Cerebellar cortex (tissue), 1 donor: ENCODE data around the gene ZFPM1.

Source experiments
- DNase-seq: peaks from one replicate; pipeline ENCODE4 v3.0.0-alpha.2; 2015; ENCODE audit warnings: low spot score

Gene ZFPM1

GRCh38 chr16:88527937-88528743 lies 75.1 kb downstream of the ZFPM1 start:
- no peak for DNase-seq

- no peak for DNase-seq
Measured at GRCh38 chr16:88528902-88529318, 75.8 kb downstream of the ZFPM1 start.

GRCh38 chr16:88529596-88529995 lies 76.5 kb downstream of the ZFPM1 start:
- DNase-seq = no peak

GRCh38 chr16:88530051-88530857 lies 77.2 kb downstream of the ZFPM1 start:
- DNase-seq = no peak

- DNase-seq = no peak
Measured at GRCh38 chr16:88530858-88531203, 77.8 kb downstream of the ZFPM1 start.

GRCh38 chr16:88531346-88531745 lies 78.3 kb downstream of the ZFPM1 start:
- no peak for DNase-seq

GRCh38 chr16:88531931-88532433 lies 78.9 kb downstream of the ZFPM1 start:
- no peak for DNase-seq

GRCh38 chr16:88532434-88533241 lies 79.6 kb downstream of the ZFPM1 start:
- no peak for DNase-seq

GRCh38 chr16:88533381-88533917 lies 80.4 kb downstream of the ZFPM1 start:
- DNase-seq = no peak

- peak; percentile 46 for DNase-seq
Measured at GRCh38 chr16:88533932-88534637, 81.0 kb downstream of the ZFPM1 start.

- DNase-seq = no peak
Measured at GRCh38 chr16:88534638-88535190, 81.6 kb downstream of the ZFPM1 start.

- DNase-seq = no peak
Measured at GRCh38 chr16:88535191-88535856, 82.2 kb downstream of the ZFPM1 start.

- no peak for DNase-seq
Measured at GRCh38 chr16:88535857-88536222, 82.8 kb downstream of the ZFPM1 start.

GRCh38 chr16:88536510-88536909 lies 83.4 kb downstream of the ZFPM1 start:
- no peak for DNase-seq

GRCh38 chr16:88536971-88537751 lies 84.1 kb downstream of the ZFPM1 start:
- no peak for DNase-seq

GRCh38 chr16:88537859-88538258 lies 84.8 kb downstream of the ZFPM1 start:
- DNase-seq = no peak

GRCh38 chr16:88538366-88539060 lies 85.4 kb downstream of the ZFPM1 start:
- DNase-seq = no peak

GRCh38 chr16:88539261-88539651 lies 86.2 kb downstream of the ZFPM1 start:
- DNase-seq = no peak
